HEK293 (cell line): ENCODE results near the gene ALOXE3.

Source experiments
- CTCF ChIP-seq: fragments of 450-650 bp; formaldehyde crosslinking; IDR thresholded peaks from 2 replicates; pipeline ENCODE4 v1.5.1; 2016; ENCODE audit warnings: missing biosample characterization, missing genetic modification characterization
- HIC1 ChIP-seq: fragments of 450-650 bp; formaldehyde crosslinking; IDR thresholded peaks from 2 replicates; pipeline ENCODE4 v1.5.1; 2016; ENCODE audit warnings: missing biosample characterization, missing genetic modification characterization
- INSM2 ChIP-seq: fragments of 450-650 bp; formaldehyde crosslinking; IDR thresholded peaks from 2 replicates; pipeline ENCODE4 v1.5.1; 2016; ENCODE audit warnings: missing biosample characterization, missing genetic modification characterization
- KLF8 ChIP-seq: fragments of 450-650 bp; formaldehyde crosslinking; IDR thresholded peaks from 2 replicates; pipeline ENCODE4 v1.5.1; 2016; ENCODE audit warnings: missing biosample characterization, missing genetic modification characterization
- OSR2 ChIP-seq: fragments of 450-650 bp; formaldehyde crosslinking; IDR thresholded peaks from 2 replicates; pipeline ENCODE4 v1.5.1; 2016; ENCODE audit warnings: missing biosample characterization, missing genetic modification characterization
- PRDM6 ChIP-seq: fragments of 450-650 bp; formaldehyde crosslinking; IDR thresholded peaks from 2 replicates; pipeline ENCODE4 v1.5.1; 2017; ENCODE audit warnings: missing biosample characterization, missing genetic modification characterization
- TRIM28 ChIP-seq: IDR thresholded peaks from 2 replicates; pipeline ENCODE4 v1.6.1; 2011; ENCODE audit warnings: low read length, control low read depth, borderline replicate concordance
- ZBTB11 ChIP-seq: fragments of 450-650 bp; formaldehyde crosslinking; conservative IDR thresholded peaks from 2 replicates; pipeline ENCODE4 v1.5.1; 2016; ENCODE audit warnings: low read depth, missing biosample characterization, missing genetic modification characterization
- ZBTB7A ChIP-seq: fragments of 450-650 bp; formaldehyde crosslinking; IDR thresholded peaks from 2 replicates; pipeline ENCODE4 v1.5.1; 2016; ENCODE audit warnings: low read depth, missing biosample characterization, missing genetic modification characterization
- ZNF112 ChIP-seq: fragments of 450-650 bp; formaldehyde crosslinking; IDR thresholded peaks from 2 replicates; pipeline ENCODE4 v1.5.0; 2017; ENCODE audit warnings: missing biosample characterization, missing genetic modification characterization
- ZNF19 ChIP-seq: fragments of 450-650 bp; formaldehyde crosslinking; IDR thresholded peaks from 2 replicates; pipeline ENCODE4; 2016; ENCODE audit warnings: missing biosample characterization, missing genetic modification characterization, low read depth
- ZNF2 ChIP-seq: fragments of 450-650 bp; formaldehyde crosslinking; IDR thresholded peaks from 2 replicates; pipeline ENCODE4 v1.5.1; 2016; ENCODE audit warnings: missing biosample characterization, missing genetic modification characterization
- ZNF223 ChIP-seq: fragments of 450-650 bp; formaldehyde crosslinking; IDR thresholded peaks from 2 replicates; pipeline ENCODE4 v1.5.1; 2016; ENCODE audit warnings: missing biosample characterization, missing genetic modification characterization
- ZNF280C ChIP-seq: fragments of 450-650 bp; formaldehyde crosslinking; IDR thresholded peaks from 2 replicates; pipeline ENCODE4 v1.5.1; 2016; ENCODE audit warnings: missing biosample characterization, missing genetic modification characterization
- ZNF362 ChIP-seq: fragments of 450-650 bp; formaldehyde crosslinking; IDR thresholded peaks from 2 replicates; pipeline ENCODE4 v1.5.1; 2016; ENCODE audit warnings: missing biosample characterization, missing genetic modification characterization
- ZNF404 ChIP-seq: fragments of 450-650 bp; formaldehyde crosslinking; IDR thresholded peaks from 2 replicates; pipeline ENCODE4 v1.5.1; 2017; ENCODE audit warnings: missing biosample characterization, missing genetic modification characterization
- ZNF416 ChIP-seq: fragments of 450-650 bp; formaldehyde crosslinking; IDR thresholded peaks from 2 replicates; pipeline ENCODE4 v1.5.1; 2016; ENCODE audit warnings: missing biosample characterization, missing genetic modification characterization
- ZNF488 ChIP-seq: fragments of 450-650 bp; formaldehyde crosslinking; IDR thresholded peaks from 2 replicates; pipeline ENCODE4 v1.5.1; 2016; ENCODE audit warnings: missing biosample characterization, missing genetic modification characterization
- ZNF596 ChIP-seq: fragments of 450-650 bp; IDR thresholded peaks from 2 replicates; pipeline ENCODE4 v1.5.0; 2018; ENCODE audit warnings: missing biosample characterization, mild to moderate bottlenecking, missing genetic modification characterization, moderate library complexity
- ZNF623 ChIP-seq: fragments of 450-650 bp; formaldehyde crosslinking; IDR thresholded peaks from 2 replicates; pipeline ENCODE4 v1.5.1; 2016; ENCODE audit warnings: missing biosample characterization, missing genetic modification characterization
- ZNF692 ChIP-seq: fragments of 450-650 bp; formaldehyde crosslinking; IDR thresholded peaks from 2 replicates; pipeline ENCODE4 v1.5.1; 2016; ENCODE audit warnings: missing biosample characterization, missing genetic modification characterization
- ZXDB ChIP-seq: fragments of 450-650 bp; formaldehyde crosslinking; IDR thresholded peaks from 2 replicates; pipeline ENCODE4 v1.5.1; 2016; ENCODE audit warnings: missing biosample characterization, missing genetic modification characterization

Gene ALOXE3

GRCh38 chr17:8121681-8122421 is 3.5 kb upstream of the ALOXE3 start (continued):
- TF ChIP-seq ZBTB7A (tag by site-specific recombination): peak; percentile 36; the same call in 1 of the 2 replicates
- TF ChIP-seq ZNF692 (tag by site-specific recombination): peak; percentile 63; the same call in 1 of the 2 replicates
- TF ChIP-seq CTCF (tag by site-specific recombination): peak; percentile 95
- TF ChIP-seq ZBTB11: peak; percentile 81
- no peak for TF ChIP-seq ZNF596
- TF ChIP-seq ZXDB (tag by site-specific recombination): peak; percentile 99
- TF ChIP-seq ZNF280C: no peak
- TF ChIP-seq KLF8 (tag by site-specific recombination): peak; percentile 92
- peak; percentile 42; the same call in 1 of the 2 replicates for TF ChIP-seq HIC1
- TF ChIP-seq OSR2 (tag by site-specific recombination): peak; percentile 14; the same call in 1 of the 2 replicates
- no peak for TF ChIP-seq TRIM28
- TF ChIP-seq ZNF416 (tag by site-specific recombination): no peak
- TF ChIP-seq ZNF362 (tag by site-specific recombination): no peak
- TF ChIP-seq PRDM6 (tag by site-specific recombination): no peak
- TF ChIP-seq ZNF2 (tag by site-specific recombination): 0 out of 2 replicates have a peak, but pooled peaks have one; percentile 14
- TF ChIP-seq ZNF112 (tag by site-specific recombination): no peak
- TF ChIP-seq ZNF404 (tag by site-specific recombination): no peak
- no peak for TF ChIP-seq ZNF488 (tag by site-specific recombination)
- no peak for TF ChIP-seq ZNF623 (tag by site-specific recombination)
- TF ChIP-seq ZNF19 (tag by site-specific recombination): no peak
- TF ChIP-seq INSM2: no peak
- no peak for TF ChIP-seq ZNF223 (tag by site-specific recombination)
